CD4-positive, alpha-beta T cell treated with Interleukin-17A for 1 hour (primary cell): Measurements from ENCODE around the gene KCNN3.

Source experiments
- DNase-seq: peaks from one replicate; pipeline ENCODE4 v3.0.0-alpha.2; 2020

The KCNN3 gene

GRCh38 chr1:154859786-154860155, 10.3 kb downstream of the KCNN3 start:
- DNase-seq = no peak

GRCh38 chr1:154859151-154859785, 10.8 kb downstream of the KCNN3 start:
- no peak for DNase-seq

- no peak for DNase-seq
Observed at GRCh38 chr1:154857441-154858215, 12.5 kb downstream of the KCNN3 start.

- no peak for DNase-seq
Observed at GRCh38 chr1:154857022-154857421, 13.1 kb downstream of the KCNN3 start.

- DNase-seq = no peak
Observed at GRCh38 chr1:154856544-154856943, 13.5 kb downstream of the KCNN3 start.

- no peak for DNase-seq
Observed at GRCh38 chr1:154856049-154856448, 14.0 kb downstream of the KCNN3 start.

GRCh38 chr1:154855186-154855851, 14.8 kb downstream of the KCNN3 start:
- no peak for DNase-seq

GRCh38 chr1:154852845-154853244, 17.2 kb downstream of the KCNN3 start:
- DNase-seq = no peak

- DNase-seq = no peak
Observed at GRCh38 chr1:154851392-154852177, 18.5 kb downstream of the KCNN3 start.

GRCh38 chr1:154849645-154850131, 20.4 kb downstream of the KCNN3 start:
- no peak for DNase-seq

GRCh38 chr1:154848983-154849382, 21.1 kb downstream of the KCNN3 start:
- DNase-seq = no peak

GRCh38 chr1:154847891-154848290, 22.2 kb downstream of the KCNN3 start:
- no peak for DNase-seq

GRCh38 chr1:154846565-154847442, 23.3 kb downstream of the KCNN3 start:
- DNase-seq = no peak

- no peak for DNase-seq
Observed at GRCh38 chr1:154845879-154846278, 24.2 kb downstream of the KCNN3 start.

- DNase-seq = no peak
Observed at GRCh38 chr1:154845174-154845573, 24.9 kb downstream of the KCNN3 start.

GRCh38 chr1:154844297-154844681, 25.8 kb downstream of the KCNN3 start:
- no peak for DNase-seq

- DNase-seq = no peak
Observed at GRCh38 chr1:154843636-154844296, 26.3 kb downstream of the KCNN3 start.

GRCh38 chr1:154842635-154843034, 27.4 kb downstream of the KCNN3 start:
- DNase-seq = no peak

GRCh38 chr1:154841384-154841783, 28.7 kb downstream of the KCNN3 start:
- DNase-seq = no peak

GRCh38 chr1:154840269-154841176, 29.6 kb downstream of the KCNN3 start:
- DNase-seq = no peak
